Measurements from ENCODE around the gene TMEM150C.

DNA sequence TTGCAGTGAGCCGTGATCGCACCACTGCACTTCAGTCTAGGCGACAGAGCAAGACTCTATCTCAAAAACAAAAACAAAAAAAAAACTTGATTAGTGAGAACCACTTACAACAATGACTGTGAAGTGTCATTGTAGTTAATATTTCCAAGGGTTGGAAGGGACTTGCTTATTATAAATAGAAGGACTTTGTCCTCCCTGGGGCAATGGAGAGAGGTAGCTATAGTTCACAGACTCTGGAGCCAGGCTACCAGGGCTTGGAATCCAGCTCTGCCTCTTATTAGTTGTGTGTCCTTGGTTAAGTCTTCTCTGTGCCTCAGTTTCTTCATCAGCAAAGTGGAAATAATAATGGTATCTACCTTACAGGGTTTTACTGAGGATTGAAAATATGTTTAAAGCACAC lies 51.6 kb downstream of the TMEM150C start:
- TF ChIP-seq, protein P1, sequence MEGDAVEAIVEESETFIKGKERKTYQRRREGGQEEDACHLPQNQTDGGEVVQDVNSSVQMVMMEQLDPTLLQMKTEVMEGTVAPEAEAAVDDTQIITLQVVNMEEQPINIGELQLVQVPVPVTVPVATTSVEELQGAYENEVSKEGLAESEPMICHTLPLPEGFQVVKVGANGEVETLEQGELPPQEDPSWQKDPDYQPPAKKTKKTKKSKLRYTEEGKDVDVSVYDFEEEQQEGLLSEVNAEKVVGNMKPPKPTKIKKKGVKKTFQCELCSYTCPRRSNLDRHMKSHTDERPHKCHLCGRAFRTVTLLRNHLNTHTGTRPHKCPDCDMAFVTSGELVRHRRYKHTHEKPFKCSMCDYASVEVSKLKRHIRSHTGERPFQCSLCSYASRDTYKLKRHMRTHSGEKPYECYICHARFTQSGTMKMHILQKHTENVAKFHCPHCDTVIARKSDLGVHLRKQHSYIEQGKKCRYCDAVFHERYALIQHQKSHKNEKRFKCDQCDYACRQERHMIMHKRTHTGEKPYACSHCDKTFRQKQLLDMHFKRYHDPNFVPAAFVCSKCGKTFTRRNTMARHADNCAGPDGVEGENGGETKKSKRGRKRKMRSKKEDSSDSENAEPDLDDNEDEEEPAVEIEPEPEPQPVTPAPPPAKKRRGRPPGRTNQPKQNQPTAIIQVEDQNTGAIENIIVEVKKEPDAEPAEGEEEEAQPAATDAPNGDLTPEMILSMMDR (IDR thresholded peaks at IDR 0.05): no peak
- no peak for TF ChIP-seq POLR2A (IDR thresholded peaks at IDR 0.05)

Measured in heart left ventricle (tissue), 13 donors.